ENCODE results near the gene GAS6.

GAS6 gene

DNA sequence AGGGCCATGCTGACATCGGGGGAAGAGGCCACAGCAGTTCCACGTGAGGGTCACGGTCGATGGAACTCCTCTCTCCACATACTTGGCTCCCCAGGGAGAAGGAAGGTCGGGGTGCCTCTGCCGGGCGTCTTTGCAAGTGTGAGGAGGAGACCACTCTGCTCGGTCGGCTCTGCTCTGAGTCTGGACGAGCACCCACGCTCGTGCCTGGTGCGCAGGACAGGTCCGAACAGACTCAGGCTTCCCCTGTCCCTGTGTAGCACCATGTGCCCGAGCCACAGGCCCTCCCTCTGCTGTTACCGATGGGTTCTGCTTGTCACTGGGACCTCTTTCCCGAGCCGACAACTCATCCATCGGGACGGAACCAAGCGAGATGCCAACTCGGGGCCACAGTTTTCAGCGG is 69.8 kb downstream of the GAS6 start:
- H3K79me2 ChIP-seq (ENCODE audit: low read length), result no peaks in the 10 kb centered on the region
- TF ChIP-seq EZH2phosphoT487 (IDR thresholded peaks at IDR 0.05; ENCODE audit: low read depth), result no peak
- TF ChIP-seq, protein P1, sequence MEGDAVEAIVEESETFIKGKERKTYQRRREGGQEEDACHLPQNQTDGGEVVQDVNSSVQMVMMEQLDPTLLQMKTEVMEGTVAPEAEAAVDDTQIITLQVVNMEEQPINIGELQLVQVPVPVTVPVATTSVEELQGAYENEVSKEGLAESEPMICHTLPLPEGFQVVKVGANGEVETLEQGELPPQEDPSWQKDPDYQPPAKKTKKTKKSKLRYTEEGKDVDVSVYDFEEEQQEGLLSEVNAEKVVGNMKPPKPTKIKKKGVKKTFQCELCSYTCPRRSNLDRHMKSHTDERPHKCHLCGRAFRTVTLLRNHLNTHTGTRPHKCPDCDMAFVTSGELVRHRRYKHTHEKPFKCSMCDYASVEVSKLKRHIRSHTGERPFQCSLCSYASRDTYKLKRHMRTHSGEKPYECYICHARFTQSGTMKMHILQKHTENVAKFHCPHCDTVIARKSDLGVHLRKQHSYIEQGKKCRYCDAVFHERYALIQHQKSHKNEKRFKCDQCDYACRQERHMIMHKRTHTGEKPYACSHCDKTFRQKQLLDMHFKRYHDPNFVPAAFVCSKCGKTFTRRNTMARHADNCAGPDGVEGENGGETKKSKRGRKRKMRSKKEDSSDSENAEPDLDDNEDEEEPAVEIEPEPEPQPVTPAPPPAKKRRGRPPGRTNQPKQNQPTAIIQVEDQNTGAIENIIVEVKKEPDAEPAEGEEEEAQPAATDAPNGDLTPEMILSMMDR (IDR thresholded peaks at IDR 0.05; ENCODE audit: low read depth, low read length), result no peak
- H3K9me3 ChIP-seq (ENCODE audit: insufficient read depth, low read length), result no peaks in the 10 kb centered on the region
- H3K9ac ChIP-seq (ENCODE audit: low read length), result no peak overlapping the region
- no peaks in the 10 kb centered on the region for H3K36me3 ChIP-seq (replicated peaks; ENCODE audit: low read depth, low read length)
- no peak overlapping the region for H2AFZ ChIP-seq (ENCODE audit: low read depth, low read length)
- H3K4me1 ChIP-seq (ENCODE audit: low read length), result no peaks in the 10 kb centered on the region
- no peaks in the 10 kb centered on the region for H3K27me3 ChIP-seq (ENCODE audit: low read depth, low read length)
- no peak overlapping the region for H3K27ac ChIP-seq (ENCODE audit: low read length)
- H3K4me2 ChIP-seq (ENCODE audit: low read length), result no peak overlapping the region
- no peaks in the 10 kb centered on the region for H4K20me1 ChIP-seq (ENCODE audit: insufficient read depth, low read length)
- no peak overlapping the region for H3K4me3 ChIP-seq (ENCODE audit: low read length)

DNA sequence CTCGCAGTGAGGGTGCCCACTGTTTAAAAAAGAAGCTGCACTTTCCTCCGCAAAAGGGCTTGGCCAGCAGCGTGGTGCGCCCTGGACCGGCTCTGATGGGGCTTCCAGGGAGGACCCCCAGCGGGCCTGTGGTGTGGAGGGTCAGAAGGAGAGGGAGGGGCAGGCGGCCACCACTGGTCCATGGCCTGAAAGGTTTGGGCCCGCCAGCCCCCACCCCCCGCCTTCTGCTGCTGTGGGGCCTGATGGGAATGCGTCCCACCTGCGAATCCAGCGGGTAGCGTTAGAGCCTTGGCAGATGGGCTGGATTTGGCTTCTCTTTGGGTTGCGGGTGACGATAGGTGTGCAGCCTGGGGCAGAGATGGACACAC is 70.2 kb downstream of the GAS6 start:
- Histone ChIP-seq H4K20me1 (ENCODE audit: insufficient read depth, low read length) (no peaks in the 10 kb centered on the region), H3K9me3 (ENCODE audit: insufficient read depth, low read length) (no peaks in the 10 kb centered on the region), H3K9ac (ENCODE audit: low read length) (no peak overlapping the region), H2AFZ (ENCODE audit: low read depth, low read length) (no peak overlapping the region), H3K36me3 (replicated peaks; ENCODE audit: low read depth, low read length) (no peaks in the 10 kb centered on the region), H3K27me3 (ENCODE audit: low read depth, low read length) (no peaks in the 10 kb centered on the region), H3K27ac (ENCODE audit: low read length) (no peak overlapping the region), H3K79me2 (ENCODE audit: low read length) (no peaks in the 10 kb centered on the region), H3K4me1 (ENCODE audit: low read length) (no peaks in the 10 kb centered on the region), H3K4me3 (ENCODE audit: low read length) (no peak overlapping the region), H3K4me2 (ENCODE audit: low read length) (no peak overlapping the region)
- TF ChIP-seq EZH2phosphoT487 (IDR thresholded peaks at IDR 0.05; ENCODE audit: low read depth), result no peak
- TF ChIP-seq, protein P1 (IDR thresholded peaks at IDR 0.05; ENCODE audit: low read depth, low read length), result no peak

DNA sequence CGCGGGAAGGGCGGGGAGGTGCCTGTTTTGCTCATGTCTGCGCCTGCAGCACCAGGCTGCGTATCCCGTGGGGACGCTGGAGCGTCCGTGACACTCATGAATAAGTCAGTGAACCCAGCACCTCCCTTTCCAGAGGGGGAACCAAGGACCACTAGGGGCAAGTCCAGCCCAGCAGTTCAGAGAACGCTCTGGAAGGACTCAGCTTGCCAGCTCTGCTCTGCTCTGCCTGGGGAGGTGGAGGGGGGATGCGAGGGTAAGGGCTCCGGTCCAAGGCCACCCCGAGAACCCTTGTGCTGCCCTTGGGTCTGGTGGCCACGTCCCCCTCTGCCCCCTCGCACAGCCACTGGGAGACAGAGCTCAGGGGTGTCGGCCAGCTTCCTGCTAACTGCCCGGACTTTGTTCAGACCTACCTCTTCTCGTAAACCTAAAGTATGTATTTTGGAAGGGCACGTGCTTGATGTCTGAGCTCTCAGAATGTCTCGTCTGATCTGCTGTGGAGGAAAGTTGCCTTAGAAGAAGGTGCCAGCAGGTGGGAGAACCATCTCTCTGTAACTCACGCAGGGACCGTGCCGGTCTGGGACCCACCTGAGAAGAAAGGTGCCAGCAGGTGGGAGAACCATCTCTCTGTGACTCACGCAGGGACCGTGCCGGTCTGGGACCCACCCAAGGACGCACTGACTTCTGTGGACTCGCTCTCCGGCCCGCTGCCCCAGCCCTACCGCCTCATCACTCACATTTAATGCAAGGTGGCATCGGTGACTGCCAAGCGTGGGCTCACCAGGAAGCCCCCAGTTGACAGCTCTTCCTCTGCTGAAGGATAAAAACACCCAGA is 70.8 kb downstream of the GAS6 start:
- H3K27ac ChIP-seq (ENCODE audit: low read length), result no peak overlapping the region
- no peaks in the 10 kb centered on the region for H3K4me1 ChIP-seq (ENCODE audit: low read length)
- no peaks in the 10 kb centered on the region for H3K36me3 ChIP-seq (replicated peaks; ENCODE audit: low read depth, low read length)
- no peak overlapping the region for H3K4me3 ChIP-seq (ENCODE audit: low read length)
- H3K4me2 ChIP-seq (ENCODE audit: low read length), result no peak overlapping the region
- no peaks in the 10 kb centered on the region for H3K9me3 ChIP-seq (ENCODE audit: insufficient read depth, low read length)
- TF ChIP-seq, protein P1 (IDR thresholded peaks at IDR 0.05; ENCODE audit: low read depth, low read length), result no peak
- no peak overlapping the region for H3K9ac ChIP-seq (ENCODE audit: low read length)
- H3K27me3 ChIP-seq (ENCODE audit: low read depth, low read length), result no peaks in the 10 kb centered on the region
- no peaks in the 10 kb centered on the region for H4K20me1 ChIP-seq (ENCODE audit: insufficient read depth, low read length)
- H2AFZ ChIP-seq (ENCODE audit: low read depth, low read length), result no peak overlapping the region
- no peaks in the 10 kb centered on the region for H3K79me2 ChIP-seq (ENCODE audit: low read length)

DNA sequence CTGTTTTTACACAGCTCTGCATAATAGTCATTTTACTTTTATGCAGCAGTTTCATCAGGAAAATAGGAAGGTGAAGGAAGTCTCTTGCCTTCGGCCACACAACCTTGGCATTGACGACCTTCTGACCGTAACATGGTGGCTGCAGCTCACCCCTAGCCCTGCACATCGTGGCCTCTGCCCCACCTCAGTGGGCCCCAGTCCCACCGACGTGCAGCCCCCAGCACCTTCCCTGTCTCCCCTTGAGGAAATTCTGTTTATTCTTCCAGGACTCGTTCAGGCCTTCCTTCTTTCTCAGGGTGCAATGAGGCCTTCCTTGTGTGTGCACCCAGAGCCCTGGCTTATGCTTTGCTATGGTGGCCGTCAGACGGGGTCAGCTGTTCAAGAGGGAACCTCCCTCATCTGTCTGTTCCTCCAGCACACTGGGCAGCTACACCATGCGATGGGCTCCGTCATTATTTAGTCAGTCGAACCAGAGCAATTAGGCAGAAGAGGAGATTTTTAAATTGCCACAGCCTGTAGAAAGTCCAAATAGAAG is 71.6 kb downstream of the GAS6 start:
- Histone ChIP-seq H3K4me1 (ENCODE audit: low read length) (no peaks in the 10 kb centered on the region), H3K27ac (ENCODE audit: low read length) (no peak overlapping the region), H3K9me3 (ENCODE audit: insufficient read depth, low read length) (no peaks in the 10 kb centered on the region), H2AFZ (ENCODE audit: low read depth, low read length) (no peak overlapping the region), H3K36me3 (replicated peaks; ENCODE audit: low read depth, low read length) (no peaks in the 10 kb centered on the region), H3K4me3 (ENCODE audit: low read length) (no peak overlapping the region), H3K4me2 (ENCODE audit: low read length) (no peak overlapping the region), H3K79me2 (ENCODE audit: low read length) (no peaks in the 10 kb centered on the region), H4K20me1 (ENCODE audit: insufficient read depth, low read length) (no peaks in the 10 kb centered on the region), H3K27me3 (ENCODE audit: low read depth, low read length) (no peaks in the 10 kb centered on the region), H3K9ac (ENCODE audit: low read length) (no peak overlapping the region)
- TF ChIP-seq, protein P1 (IDR thresholded peaks at IDR 0.05; ENCODE audit: low read depth, low read length), result no peak
- TF ChIP-seq EZH2phosphoT487 (IDR thresholded peaks at IDR 0.05; ENCODE audit: low read depth), result no peak

Data from OCI-LY3 (cell line).